Naive B cell (primary cell): ENCODE results near the gene FHOD3. TPM values are rescaled to one million over a fixed set of nuclear protein-coding genes. Genes with fewer than 3 reads are reported as not detected.

Source experiments
- ATAC-seq, 2 donors: fragments of 150-1000 bp; cut with Tn5 transposase; 2 replicates each; pipeline ENCODE4 v1.10.0; 2021; ENCODE audit warnings: low read depth in 2 of 2, mild to moderate bottlenecking in 2 of 2, moderate library complexity in 2 of 2
- DNase-seq: peaks from one replicate; pipeline ENCODE4 v3.0.0; 2022
- H3K27ac Mint-ChIP-seq, 6 donors: one replicate each; pipeline ENCODE4 v1.8.0; 2020 to 2022; ENCODE audit warnings: mild to moderate bottlenecking in 6 of 6, mixed read lengths in 6 of 6, moderate library complexity in 5 of 6, inconsistent platforms in 2 of 6
- H3K27me3 Mint-ChIP-seq, 3 donors: one replicate each; pipeline ENCODE4 v1.8.0; 2021 to 2022; ENCODE audit warnings: mixed read lengths in 3 of 3, mild to moderate bottlenecking in 1 of 3
- H3K36me3 Mint-ChIP-seq, 2 donors: one replicate each; pipeline ENCODE4 v1.8.0; 2020 to 2022; ENCODE audit warnings: mixed read lengths in 2 of 2, inconsistent platforms in 1 of 2, mild to moderate bottlenecking in 1 of 2
- H3K4me1 Mint-ChIP-seq, 3 donors: one replicate each; pipeline ENCODE4 v1.8.0; 2020 to 2022; ENCODE audit warnings: mixed read lengths in 3 of 3, inconsistent platforms in 1 of 3, mild to moderate bottlenecking in 1 of 3, moderate library complexity in 1 of 3
- H3K4me3 Mint-ChIP-seq, 8 donors: one replicate each; pipeline ENCODE4 v1.8.0; 2020 to 2022; ENCODE audit warnings: mild to moderate bottlenecking in 8 of 8, mixed read lengths in 8 of 8, moderate library complexity in 8 of 8, inconsistent platforms in 2 of 8
- H3K9me3 Mint-ChIP-seq, 7 donors: one replicate each; pipeline ENCODE4 v1.8.0; 2020 to 2022; ENCODE audit warnings: mixed read lengths in 7 of 7, mild to moderate bottlenecking in 5 of 7, inconsistent platforms in 2 of 7, moderate library complexity in 1 of 7
- polyA plus RNA-seq, 6 donors: library from polyadenylated mRNA; unstranded; fragments of 300-500 nt; fragmentation: Illumina TruSeq; gene quantifications; one replicate each; pipeline ENCODE4 v1.2.3, GENCODE V29; 2021; ENCODE audit warnings: low read depth in 6 of 6

Gene FHOD3
- polyA plus RNA-seq, 6 donors from 2014 or later = not detected

DNA sequence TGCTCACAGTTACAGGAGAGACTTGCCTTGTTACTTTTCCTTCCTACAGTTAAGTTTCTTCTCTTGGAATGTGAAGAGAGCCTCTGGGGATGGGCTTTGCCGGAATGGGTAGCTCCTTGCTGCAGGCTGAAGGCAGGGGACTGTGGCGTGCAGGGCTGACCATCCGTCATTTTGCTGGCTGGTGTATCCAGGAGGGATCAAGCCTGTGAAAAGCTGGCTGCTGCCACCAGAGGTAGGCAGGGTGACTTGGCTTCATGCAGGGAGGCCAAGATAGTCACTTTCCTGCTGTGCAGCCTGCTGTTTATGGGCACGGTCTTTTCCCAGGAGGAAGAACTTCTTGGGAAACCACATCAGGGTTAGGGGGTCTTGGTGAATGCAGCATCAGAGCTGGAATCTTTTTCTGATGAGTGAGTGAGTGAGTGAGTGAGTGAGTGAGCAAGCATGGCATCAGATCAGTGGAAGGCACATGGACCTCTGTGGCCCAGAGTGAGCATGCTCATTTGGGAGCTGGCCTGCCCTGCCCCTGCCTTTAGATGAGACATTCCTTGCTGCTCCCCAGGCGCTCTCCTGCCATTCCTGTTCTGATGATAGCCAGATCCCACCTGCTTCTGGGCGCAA, 33.0 kb downstream of the FHOD3 start:
- H3K4me3 Mint-ChIP-seq = no peak overlapping the region
- peaks cover 0 to 7% (median 0%) of the 10 kb centered on the region in 7 donors for H3K9me3 Mint-ChIP-seq
- no peaks in the 10 kb centered on the region for H3K4me1 Mint-ChIP-seq
- ATAC-seq = no peak
- DNase-seq = no peak
- H3K27ac Mint-ChIP-seq = no peak overlapping the region
- H3K27me3 Mint-ChIP-seq = peaks cover 23 to 42% (median 40%) of the 10 kb centered on the region in 3 donors
- H3K36me3 Mint-ChIP-seq = no peaks in the 10 kb centered on the region

DNA sequence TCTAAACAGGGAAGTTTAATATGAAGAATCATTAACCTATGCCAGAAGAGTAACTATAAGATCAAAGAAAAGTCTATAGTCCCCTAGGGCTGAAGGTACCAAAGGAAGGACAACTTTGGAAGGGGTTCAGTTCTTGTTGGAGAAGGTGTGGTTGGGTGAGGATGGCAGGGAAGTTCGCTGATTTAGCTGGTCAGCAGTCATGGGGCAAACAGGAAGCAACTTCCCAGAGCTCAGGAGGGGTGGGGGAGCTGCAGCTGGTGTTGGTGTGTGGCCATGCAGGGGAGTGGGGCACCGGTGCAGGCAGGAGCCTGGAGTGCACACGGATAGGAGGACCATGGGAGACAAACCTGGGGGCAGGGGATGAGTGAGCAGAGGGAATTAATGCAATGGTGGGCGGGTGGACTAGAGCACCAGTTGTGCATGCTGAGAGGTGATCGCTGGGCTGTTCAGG, 34.0 kb downstream of the FHOD3 start:
- H3K9me3 Mint-ChIP-seq = peaks cover 0 to 7% (median 0%) of the 10 kb centered on the region in 7 donors
- peaks cover 20 to 42% (median 40%) of the 10 kb centered on the region in 3 donors for H3K27me3 Mint-ChIP-seq
- no peaks in the 10 kb centered on the region for H3K36me3 Mint-ChIP-seq
- H3K4me1 Mint-ChIP-seq = no peaks in the 10 kb centered on the region
- ATAC-seq (no peak), DNase-seq (no peak)
- peak overlapping the region in 1 of 6 donors; percentile 22 for H3K27ac Mint-ChIP-seq
- no peak overlapping the region for H3K4me3 Mint-ChIP-seq

DNA sequence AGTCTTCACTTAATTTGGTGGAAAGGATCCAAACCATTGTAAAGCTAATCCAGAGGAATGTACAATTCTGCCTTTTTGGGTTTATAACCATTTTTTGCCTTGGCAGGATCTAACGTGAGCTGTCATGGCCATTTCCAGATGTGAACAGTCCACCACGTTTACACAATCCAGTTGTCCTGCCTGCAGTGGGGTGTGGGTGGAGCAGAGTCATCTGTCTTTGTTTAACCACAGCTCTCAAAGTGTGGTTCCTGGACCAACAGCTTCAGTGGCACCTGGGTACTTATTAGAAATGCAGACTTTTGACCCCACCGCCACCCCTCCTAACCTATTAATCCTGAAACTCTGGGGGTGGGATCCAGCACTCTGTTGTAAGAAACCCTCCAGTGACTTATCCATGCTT, 35.9 kb downstream of the FHOD3 start:
- Mint-ChIP-seq H3K27me3 (peaks cover 16 to 39% (median 33%) of the 10 kb centered on the region in 3 donors), H3K4me3 (peak overlapping the region in 1 of 8 donors; percentile 63), H3K36me3 (no peaks in the 10 kb centered on the region), H3K9me3 (peaks cover 0 to 3% (median 0%) of the 10 kb centered on the region in 7 donors), H3K4me1 (no peaks in the 10 kb centered on the region), H3K27ac (no peak overlapping the region)
- ATAC-seq = no peak
- DNase-seq = no peak

DNA sequence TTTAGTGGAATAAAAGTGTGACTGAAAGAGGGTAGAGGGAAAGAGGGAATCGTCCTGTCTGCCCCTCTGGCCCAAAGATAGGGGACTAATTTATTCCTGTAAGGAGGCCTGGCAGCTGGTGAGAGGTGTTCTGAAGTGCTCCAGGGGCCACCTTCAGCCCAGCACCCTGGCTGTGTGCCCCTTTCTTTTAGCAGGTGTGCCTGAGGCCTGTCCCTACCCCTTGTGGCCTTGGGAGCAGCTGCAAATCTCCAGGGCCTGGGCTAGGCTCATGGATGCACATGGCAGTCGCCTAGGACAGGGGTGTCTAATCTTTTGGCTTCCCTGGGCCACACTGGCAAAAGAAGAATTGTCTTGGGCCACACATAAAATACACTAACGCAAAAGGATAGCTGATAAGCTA, 37.3 kb downstream of the FHOD3 start:
- ATAC-seq (no peak), DNase-seq (no peak)
- H3K27me3 Mint-ChIP-seq = peaks cover 8 to 25% (median 19%) of the 10 kb centered on the region in 3 donors
- no peaks in the 10 kb centered on the region for H3K36me3 Mint-ChIP-seq
- no peaks in the 10 kb centered on the region for H3K9me3 Mint-ChIP-seq
- H3K4me3 Mint-ChIP-seq = no peak overlapping the region
- H3K27ac Mint-ChIP-seq = no peak overlapping the region
- H3K4me1 Mint-ChIP-seq = no peaks in the 10 kb centered on the region

DNA sequence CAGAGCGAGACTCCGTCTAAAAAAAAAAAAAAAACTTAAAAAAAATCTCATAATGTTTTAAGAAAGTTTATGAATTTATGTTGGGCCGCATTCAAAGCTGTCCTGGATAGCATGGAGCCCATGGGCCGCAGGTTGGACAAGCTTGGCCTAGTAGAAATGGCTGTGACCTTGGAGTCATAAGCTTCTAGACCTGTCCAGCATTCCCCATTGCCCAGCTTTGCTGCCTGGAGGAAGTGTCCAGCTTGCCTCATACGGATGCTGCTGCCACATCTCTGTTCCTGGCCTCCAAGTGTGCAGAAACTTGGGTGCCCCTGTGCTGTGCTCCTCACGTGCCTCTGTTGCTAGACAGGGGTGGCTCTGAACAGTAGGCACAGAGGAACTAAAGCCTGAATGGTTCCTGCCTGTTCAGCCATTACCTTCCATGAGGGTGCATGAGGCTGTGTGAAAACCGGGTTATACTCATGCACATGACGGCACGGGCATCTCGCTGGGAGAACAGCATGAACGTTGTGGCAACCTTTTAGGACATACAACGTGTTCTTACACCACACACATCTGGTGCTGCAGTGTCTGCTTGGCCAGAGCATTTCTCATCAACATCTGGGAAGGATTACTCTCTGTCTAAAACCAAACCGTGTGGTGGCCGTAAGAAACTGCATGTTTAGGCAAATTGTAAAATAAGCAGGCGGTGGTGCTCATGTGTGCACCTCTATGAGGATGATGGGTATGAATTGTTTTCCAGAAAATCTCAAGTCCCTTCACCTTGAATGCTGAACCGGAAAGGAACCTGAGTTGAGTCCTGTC, 38.2 kb downstream of the FHOD3 start:
- Mint-ChIP-seq H3K27ac (no peak overlapping the region), H3K4me1 (no peaks in the 10 kb centered on the region), H3K27me3 (peaks cover 8 to 22% (median 13%) of the 10 kb centered on the region in 3 donors), H3K9me3 (peaks cover 0 to 2% (median 0%) of the 10 kb centered on the region in 7 donors), H3K36me3 (peaks cover 0 to 2% of the 10 kb centered on the region in 2 donors), H3K4me3 (no peak overlapping the region)
- DNase-seq (no peak), ATAC-seq (no peak)

DNA sequence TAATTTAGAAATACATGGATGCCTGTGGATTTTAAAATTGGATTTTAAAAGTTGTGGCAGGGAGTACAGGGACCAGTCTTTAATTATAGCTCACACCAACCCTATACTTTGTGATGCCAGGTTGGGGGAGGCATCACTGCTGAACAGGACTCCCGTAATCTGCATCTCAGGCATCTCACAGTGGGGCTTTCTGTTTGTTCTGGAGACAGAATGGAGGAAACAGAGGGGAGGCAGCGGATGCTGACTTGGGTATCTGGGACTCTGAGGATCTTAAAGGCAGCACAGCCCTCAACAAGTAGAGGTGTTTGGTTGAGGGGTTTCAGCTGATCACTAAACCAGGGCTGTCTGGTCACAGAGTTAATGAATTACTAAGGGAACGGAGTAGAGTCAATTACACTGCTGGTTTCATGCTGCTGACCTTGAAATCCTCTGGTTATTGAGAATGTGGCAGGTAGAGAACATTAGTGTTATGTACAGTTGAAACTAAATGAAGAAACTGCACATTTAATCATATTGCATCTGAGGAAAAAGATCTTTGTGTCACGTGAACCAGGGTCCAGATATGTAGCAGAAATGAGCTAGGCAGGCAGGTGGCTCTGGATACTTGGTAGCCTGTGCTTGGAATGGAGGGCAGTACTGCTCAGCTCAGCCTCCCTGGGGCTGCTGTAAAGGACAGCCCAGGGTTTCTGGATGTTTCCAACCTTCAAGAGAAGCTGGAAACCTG, 40.3 kb downstream of the FHOD3 start:
- Mint-ChIP-seq H3K4me1 (no peaks in the 10 kb centered on the region), H3K27ac (peak overlapping the region in 1 of 6 donors; percentile 30), H3K4me3 (no peak overlapping the region), H3K9me3 (peaks cover 5 to 20% (median 9%) of the 10 kb centered on the region in 7 donors), H3K36me3 (peaks cover 10 to 18% of the 10 kb centered on the region in 2 donors), H3K27me3 (peaks cover 10 to 25% (median 16%) of the 10 kb centered on the region in 3 donors)
- DNase-seq = no peak
- no peak for ATAC-seq

DNA sequence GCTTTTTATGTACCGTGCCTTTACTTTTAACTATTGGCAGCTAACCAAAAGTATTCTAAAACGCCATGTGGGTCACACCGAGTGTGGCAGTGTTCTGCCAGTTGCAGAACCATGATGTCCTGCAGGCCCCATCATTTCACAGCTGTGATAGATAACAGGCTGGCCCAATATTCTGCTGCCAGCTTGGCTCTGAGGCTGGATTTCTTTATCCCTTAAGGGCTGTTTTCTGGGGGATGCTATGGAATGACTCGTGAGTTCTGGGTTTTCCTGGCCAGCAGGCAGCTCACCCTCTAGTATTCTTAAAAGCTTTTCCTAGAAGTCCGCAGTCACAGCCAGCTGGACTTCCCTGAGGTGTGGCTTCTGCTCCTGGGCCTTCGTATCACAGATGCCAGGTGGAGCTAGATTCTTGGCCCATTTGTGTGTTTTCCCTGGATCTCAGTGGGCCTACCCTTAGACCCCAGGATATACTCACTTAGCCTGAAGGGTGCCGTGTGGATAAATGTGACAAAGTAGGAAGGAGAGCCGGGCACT, 41.0 kb downstream of the FHOD3 start:
- Mint-ChIP-seq H3K4me1 (no peaks in the 10 kb centered on the region), H3K36me3 (peaks cover 10 to 18% of the 10 kb centered on the region in 2 donors), H3K4me3 (no peak overlapping the region), H3K9me3 (peaks cover 5 to 20% (median 9%) of the 10 kb centered on the region in 7 donors), H3K27me3 (peaks cover 10 to 24% (median 16%) of the 10 kb centered on the region in 3 donors), H3K27ac (no peak overlapping the region)
- DNase-seq (no peak), ATAC-seq (no peak)

DNA sequence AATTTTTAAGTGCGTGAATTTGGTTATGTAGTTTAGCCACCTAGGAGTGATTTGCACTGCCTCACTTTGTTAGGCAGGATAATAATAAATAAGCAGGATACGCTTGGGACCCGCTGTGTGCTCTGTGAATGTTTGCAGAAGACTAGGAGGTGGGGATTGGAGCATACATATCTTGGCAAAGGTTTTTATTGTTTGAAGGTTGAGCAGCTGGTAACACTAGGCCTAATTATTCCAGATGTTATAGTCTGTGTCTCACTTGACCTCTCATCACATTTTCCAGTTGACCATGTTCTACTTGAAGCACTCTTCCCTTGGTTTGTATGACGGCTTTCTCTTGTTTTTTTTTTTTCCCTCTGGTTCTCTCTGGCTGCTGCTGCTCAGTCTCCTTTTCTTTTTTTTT, 42.7 kb downstream of the FHOD3 start:
- Mint-ChIP-seq H3K36me3 (peaks cover 10 to 18% of the 10 kb centered on the region in 2 donors), H3K9me3 (peaks cover 5 to 20% (median 9%) of the 10 kb centered on the region in 7 donors), H3K4me1 (no peaks in the 10 kb centered on the region), H3K4me3 (no peak overlapping the region), H3K27me3 (peaks cover 10 to 18% (median 12%) of the 10 kb centered on the region in 3 donors), H3K27ac (no peak overlapping the region)
- no peak for ATAC-seq
- no peak for DNase-seq

DNA sequence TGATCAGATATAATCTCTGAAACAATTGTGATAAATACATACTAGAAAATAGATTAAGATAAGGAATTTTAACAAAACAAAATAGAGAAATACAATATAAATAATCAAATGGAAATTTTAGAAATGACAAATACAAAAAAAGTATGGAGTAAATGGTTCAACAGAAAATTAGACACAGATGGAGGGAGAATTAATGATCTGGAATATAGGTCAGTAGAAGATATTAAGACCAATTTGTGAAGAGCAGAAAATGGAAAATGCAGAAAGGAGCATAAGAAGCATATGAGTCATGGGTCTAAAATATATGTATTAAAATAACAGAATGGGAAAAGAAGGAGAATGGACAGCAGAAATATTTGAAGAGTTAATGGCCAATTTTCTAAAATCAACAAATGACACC, 44.4 kb downstream of the FHOD3 start:
- H3K4me1 Mint-ChIP-seq = no peaks in the 10 kb centered on the region
- H3K27ac Mint-ChIP-seq = no peak overlapping the region
- H3K9me3 Mint-ChIP-seq = peaks cover 5 to 20% (median 13%) of the 10 kb centered on the region in 7 donors
- no peak for DNase-seq
- H3K4me3 Mint-ChIP-seq = no peak overlapping the region
- peaks cover 19 to 25% (median 19%) of the 10 kb centered on the region in 3 donors for H3K27me3 Mint-ChIP-seq
- ATAC-seq = no peak
- peaks cover 10 to 26% of the 10 kb centered on the region in 2 donors for H3K36me3 Mint-ChIP-seq

DNA sequence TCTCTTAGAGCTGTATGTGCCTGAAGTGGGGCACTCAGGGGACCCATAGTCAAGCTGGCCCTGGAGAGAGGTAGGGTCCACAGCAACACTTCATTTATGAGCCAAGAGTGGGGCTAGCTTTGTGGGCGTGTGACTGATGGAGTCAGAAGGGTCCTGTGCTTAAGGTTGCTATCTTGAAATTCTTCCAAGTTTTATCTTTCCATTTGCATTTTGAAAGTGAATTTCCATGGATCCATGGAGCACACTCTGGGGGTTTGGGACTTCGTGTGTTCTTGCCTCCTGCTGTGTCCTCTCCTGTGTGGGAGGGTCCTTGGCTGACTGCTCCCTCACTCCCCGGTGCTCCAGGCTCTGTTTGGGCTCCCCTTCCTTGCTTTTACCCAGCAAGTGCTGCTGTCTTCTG, 50.8 kb downstream of the FHOD3 start:
- H3K27me3 Mint-ChIP-seq = peaks cover 30 to 54% (median 51%) of the 10 kb centered on the region in 3 donors
- no peak for DNase-seq
- peaks cover 0 to 8% of the 10 kb centered on the region in 2 donors for H3K36me3 Mint-ChIP-seq
- no peaks in the 10 kb centered on the region for H3K4me1 Mint-ChIP-seq
- H3K9me3 Mint-ChIP-seq = peaks cover 0 to 6% (median 0%) of the 10 kb centered on the region in 7 donors
- H3K27ac Mint-ChIP-seq = no peak overlapping the region
- H3K4me3 Mint-ChIP-seq = no peak overlapping the region
- ATAC-seq = no peak

DNA sequence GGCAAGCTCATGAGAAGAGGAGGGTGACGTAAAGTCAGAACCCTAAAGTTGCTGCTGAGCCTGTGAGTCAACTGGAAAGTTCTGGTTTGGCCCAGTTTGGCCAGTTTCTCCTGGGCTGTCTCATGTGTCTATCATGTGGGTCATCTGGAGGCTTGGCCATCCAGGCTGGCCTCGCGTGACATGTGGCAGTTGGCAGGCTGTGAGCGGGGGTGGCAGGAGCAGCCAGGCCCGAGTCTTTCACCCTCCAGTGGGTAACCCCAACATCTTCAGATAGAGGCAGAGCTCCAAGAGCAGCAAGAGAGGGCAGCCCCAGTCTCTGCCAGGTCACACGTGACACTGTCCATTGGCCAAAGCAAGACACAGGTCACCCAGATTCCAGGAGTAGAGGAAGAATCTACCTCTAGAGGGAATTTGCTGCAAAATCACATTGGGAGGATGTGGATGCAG, 51.5 kb downstream of the FHOD3 start:
- peaks cover 30 to 54% (median 51%) of the 10 kb centered on the region in 3 donors for H3K27me3 Mint-ChIP-seq
- H3K4me3 Mint-ChIP-seq = no peak overlapping the region
- H3K4me1 Mint-ChIP-seq = no peaks in the 10 kb centered on the region
- H3K27ac Mint-ChIP-seq = no peak overlapping the region
- ATAC-seq (no peak), DNase-seq (no peak)
- peaks cover 0 to 6% (median 0%) of the 10 kb centered on the region in 7 donors for H3K9me3 Mint-ChIP-seq
- H3K36me3 Mint-ChIP-seq = peaks cover 0 to 8% of the 10 kb centered on the region in 2 donors

DNA sequence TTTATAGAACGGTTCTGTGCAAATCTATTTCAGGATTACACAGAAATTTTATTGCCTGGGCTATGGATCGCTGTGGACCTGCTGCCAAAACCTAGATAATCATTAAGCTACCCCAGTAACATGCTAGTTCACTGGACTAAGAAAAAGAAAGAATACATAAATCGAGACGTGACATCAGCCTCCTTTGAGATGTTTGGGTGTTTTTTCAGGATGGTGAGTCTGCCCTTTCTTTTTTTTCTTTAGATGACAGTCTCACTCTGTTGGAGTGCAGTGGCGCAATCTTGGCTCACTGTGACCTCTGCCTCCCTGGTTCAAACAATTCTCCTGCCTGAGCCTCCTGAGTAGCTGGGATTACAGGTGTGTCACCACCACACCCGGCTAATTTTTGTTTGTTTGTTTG, 52.0 kb downstream of the FHOD3 start:
- DNase-seq (no peak), ATAC-seq (no peak)
- H3K9me3 Mint-ChIP-seq = peaks cover 0 to 6% (median 0%) of the 10 kb centered on the region in 7 donors
- peaks cover 0 to 8% of the 10 kb centered on the region in 2 donors for H3K36me3 Mint-ChIP-seq
- H3K27ac Mint-ChIP-seq = no peak overlapping the region
- H3K4me1 Mint-ChIP-seq = no peaks in the 10 kb centered on the region
- peaks cover 30 to 54% (median 51%) of the 10 kb centered on the region in 3 donors for H3K27me3 Mint-ChIP-seq
- no peak overlapping the region for H3K4me3 Mint-ChIP-seq

DNA sequence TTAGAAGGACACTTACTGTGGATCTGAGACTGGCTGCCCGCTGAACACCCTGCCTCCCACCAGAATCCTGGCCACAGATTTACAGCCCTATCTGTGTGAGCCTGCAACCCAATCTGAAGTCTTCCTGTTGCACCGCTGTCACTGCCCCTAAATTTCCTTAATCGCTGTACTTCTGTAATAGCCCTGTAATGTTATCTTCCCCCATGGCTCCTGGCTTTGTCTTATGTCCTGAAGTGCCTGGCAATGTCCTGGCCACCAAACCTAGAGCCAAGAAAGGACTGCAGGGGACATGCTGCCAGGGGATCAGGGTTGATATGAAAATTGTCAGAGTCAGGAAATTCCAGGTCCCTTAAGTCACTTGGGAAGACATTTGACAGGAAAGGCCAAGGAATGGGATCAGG, 52.7 kb downstream of the FHOD3 start:
- Mint-ChIP-seq H3K27me3 (peaks cover 30 to 54% (median 51%) of the 10 kb centered on the region in 3 donors), H3K27ac (peak overlapping the region in 1 of 6 donors; percentile 21), H3K4me3 (no peak overlapping the region), H3K4me1 (no peaks in the 10 kb centered on the region), H3K9me3 (peaks cover 0 to 6% (median 0%) of the 10 kb centered on the region in 7 donors), H3K36me3 (peaks cover 0 to 8% of the 10 kb centered on the region in 2 donors)
- DNase-seq (no peak), ATAC-seq (no peak)
